HCT116 (cell line): Measurements from ENCODE around the gene USP17L5.

Experiments
- EGR1 ChIP-seq: IDR thresholded peaks from 2 replicates; pipeline ENCODE4 v1.6.1; 2012; ENCODE audit warnings: low read depth
- EZH2 ChIP-seq: fragments of 200-600 bp; sonication (generic); IDR thresholded peaks from 2 replicates; pipeline ENCODE4 v1.6.1; 2017; ENCODE audit warnings: antibody characterized with exemption, mixed run types
- EZH2phosphoT487 ChIP-seq: fragments of 200-600 bp; IDR thresholded peaks from 2 replicates; pipeline ENCODE4 v1.6.1; 2018; ENCODE audit warnings: antibody characterized with exemption, borderline replicate concordance
- FOSL1 ChIP-seq: IDR thresholded peaks from 2 replicates; pipeline ENCODE4 v1.6.1; 2012; ENCODE audit warnings: low read depth
- JUND ChIP-seq: IDR thresholded peaks from 2 replicates; pipeline ENCODE4 v1.6.1; 2012
- POLR2A ChIP-seq: IDR thresholded peaks from 2 replicates; pipeline ENCODE4 v1.7.0; 2011; ENCODE audit warnings: borderline replicate concordance; ENCODE audit not compliant: insufficient read depth, insufficient read length; ENCODE audit errors: extremely low read depth
- POLR2AphosphoS5 ChIP-seq: IDR thresholded peaks from 2 replicates; pipeline ENCODE4 v1.6.1; 2011; ENCODE audit warnings: mild to moderate bottlenecking, low read depth, low read length, moderate library complexity
- RAD21 ChIP-seq: IDR thresholded peaks from 2 replicates; pipeline ENCODE4 v1.6.1; 2012; ENCODE audit warnings: low read depth, mild to moderate bottlenecking
- SP1 ChIP-seq: IDR thresholded peaks from 2 replicates; pipeline ENCODE4 v1.6.1; 2012; ENCODE audit warnings: low read depth
- SRF ChIP-seq: IDR thresholded peaks from 2 replicates; pipeline ENCODE4 v1.6.1; 2012; ENCODE audit warnings: low read depth
- TCF7L2 ChIP-seq: IDR thresholded peaks from 2 replicates; pipeline ENCODE4 v1.7.0; 2011; ENCODE audit warnings: borderline replicate concordance, inconsistent platforms; ENCODE audit not compliant: insufficient read depth, insufficient read length; ENCODE audit errors: extremely low read depth
- TF ChIP-seq, protein P1 (sequence below), 3 experiments: fragments of 200-600 bp in 1 of 3; sonication (generic) in 1 of 3; IDR thresholded peaks in 2 of 3; conservative IDR thresholded peaks in 1 of 3; 2 replicates each; pipeline ENCODE4 v1.5.1; 2012 to 2017; ENCODE audit warnings: low read depth in 2 of 3, low read length in 2 of 3, antibody characterized with exemption in 1 of 3, borderline replicate concordance in 1 of 3, control low read depth in 1 of 3, mild to moderate bottlenecking in 1 of 3, mixed read lengths in 1 of 3, mixed run types in 1 of 3, moderate library complexity in 1 of 3; ENCODE audit not compliant: insufficient read depth in 1 of 3
- TF ChIP-seq, protein P2 (sequence below): IDR thresholded peaks from 2 replicates; pipeline ENCODE4 v1.6.1; 2012

DNA sequence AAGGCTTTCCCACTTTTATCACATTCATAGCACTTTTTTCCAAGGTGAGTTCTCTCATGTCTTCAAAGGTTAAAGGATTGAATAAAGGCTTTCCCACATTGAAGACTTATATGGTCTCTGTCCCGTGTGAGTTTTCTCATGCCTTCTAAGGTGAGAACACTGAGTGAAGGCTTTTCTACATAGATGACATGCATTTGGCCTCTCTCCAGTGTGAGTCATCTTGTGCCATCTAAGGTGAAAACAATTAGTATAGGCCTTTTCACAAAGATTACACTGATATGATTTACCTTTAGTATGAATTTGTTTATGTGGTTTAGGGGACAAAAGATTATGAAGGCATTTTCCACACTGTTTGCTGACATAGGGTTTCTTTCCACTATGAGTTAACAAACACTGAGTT, 44.9 kb downstream of the USP17L5 start:
- no peak for TF ChIP-seq POLR2A
- TF ChIP-seq, protein P1, sequence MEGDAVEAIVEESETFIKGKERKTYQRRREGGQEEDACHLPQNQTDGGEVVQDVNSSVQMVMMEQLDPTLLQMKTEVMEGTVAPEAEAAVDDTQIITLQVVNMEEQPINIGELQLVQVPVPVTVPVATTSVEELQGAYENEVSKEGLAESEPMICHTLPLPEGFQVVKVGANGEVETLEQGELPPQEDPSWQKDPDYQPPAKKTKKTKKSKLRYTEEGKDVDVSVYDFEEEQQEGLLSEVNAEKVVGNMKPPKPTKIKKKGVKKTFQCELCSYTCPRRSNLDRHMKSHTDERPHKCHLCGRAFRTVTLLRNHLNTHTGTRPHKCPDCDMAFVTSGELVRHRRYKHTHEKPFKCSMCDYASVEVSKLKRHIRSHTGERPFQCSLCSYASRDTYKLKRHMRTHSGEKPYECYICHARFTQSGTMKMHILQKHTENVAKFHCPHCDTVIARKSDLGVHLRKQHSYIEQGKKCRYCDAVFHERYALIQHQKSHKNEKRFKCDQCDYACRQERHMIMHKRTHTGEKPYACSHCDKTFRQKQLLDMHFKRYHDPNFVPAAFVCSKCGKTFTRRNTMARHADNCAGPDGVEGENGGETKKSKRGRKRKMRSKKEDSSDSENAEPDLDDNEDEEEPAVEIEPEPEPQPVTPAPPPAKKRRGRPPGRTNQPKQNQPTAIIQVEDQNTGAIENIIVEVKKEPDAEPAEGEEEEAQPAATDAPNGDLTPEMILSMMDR (IDR thresholded peaks at IDR 0.05 in 2 of 3, conservative IDR thresholded peaks at IDR 0.05 in 1 of 3; ENCODE audit: borderline replicate concordance in 1 of 3, insufficient read depth in 1 of 3, low read depth in 2 of 3, low read length in 2 of 3) = no peak
- no peak for TF ChIP-seq EZH2
- TF ChIP-seq FOSL1 = no peak
- no peak for TF ChIP-seq SP1
- TF ChIP-seq SRF = no peak
- TF ChIP-seq POLR2AphosphoS5 = no peak
- TF ChIP-seq JUND = no peak
- no peak for TF ChIP-seq EZH2phosphoT487
- TF ChIP-seq RAD21 = no peak
- no peak for TF ChIP-seq TCF7L2
- no peak for TF ChIP-seq EGR1
- TF ChIP-seq, protein P2, sequence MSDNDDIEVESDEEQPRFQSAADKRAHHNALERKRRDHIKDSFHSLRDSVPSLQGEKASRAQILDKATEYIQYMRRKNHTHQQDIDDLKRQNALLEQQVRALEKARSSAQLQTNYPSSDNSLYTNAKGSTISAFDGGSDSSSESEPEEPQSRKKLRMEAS = no peak
